Measurements from ENCODE around the gene SNX10.

DNA sequence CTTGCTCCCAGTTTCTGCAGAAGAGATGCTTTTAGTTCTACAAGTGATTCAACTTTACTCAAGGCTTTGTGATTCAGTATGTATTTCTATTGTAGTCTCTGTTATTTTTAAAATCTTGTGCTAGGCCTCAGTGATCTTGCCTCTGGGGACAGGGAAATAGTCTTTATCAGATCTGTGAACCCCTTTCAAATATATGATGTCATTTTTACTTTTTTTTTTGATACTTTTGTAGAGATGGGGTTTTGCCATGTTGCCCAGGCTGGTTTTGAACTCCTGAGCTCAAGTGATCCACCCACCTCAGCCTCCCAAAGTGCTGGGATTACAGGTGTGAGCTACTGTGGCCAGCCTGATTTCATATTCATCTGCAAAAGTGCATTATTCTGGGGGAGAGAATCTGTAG lies 3.4 kb downstream of the SNX10 start:
- TF ChIP-seq, protein P1, sequence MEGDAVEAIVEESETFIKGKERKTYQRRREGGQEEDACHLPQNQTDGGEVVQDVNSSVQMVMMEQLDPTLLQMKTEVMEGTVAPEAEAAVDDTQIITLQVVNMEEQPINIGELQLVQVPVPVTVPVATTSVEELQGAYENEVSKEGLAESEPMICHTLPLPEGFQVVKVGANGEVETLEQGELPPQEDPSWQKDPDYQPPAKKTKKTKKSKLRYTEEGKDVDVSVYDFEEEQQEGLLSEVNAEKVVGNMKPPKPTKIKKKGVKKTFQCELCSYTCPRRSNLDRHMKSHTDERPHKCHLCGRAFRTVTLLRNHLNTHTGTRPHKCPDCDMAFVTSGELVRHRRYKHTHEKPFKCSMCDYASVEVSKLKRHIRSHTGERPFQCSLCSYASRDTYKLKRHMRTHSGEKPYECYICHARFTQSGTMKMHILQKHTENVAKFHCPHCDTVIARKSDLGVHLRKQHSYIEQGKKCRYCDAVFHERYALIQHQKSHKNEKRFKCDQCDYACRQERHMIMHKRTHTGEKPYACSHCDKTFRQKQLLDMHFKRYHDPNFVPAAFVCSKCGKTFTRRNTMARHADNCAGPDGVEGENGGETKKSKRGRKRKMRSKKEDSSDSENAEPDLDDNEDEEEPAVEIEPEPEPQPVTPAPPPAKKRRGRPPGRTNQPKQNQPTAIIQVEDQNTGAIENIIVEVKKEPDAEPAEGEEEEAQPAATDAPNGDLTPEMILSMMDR (conservative IDR thresholded peaks at IDR 0.05; ENCODE audit: low read depth, low read length), result no peak
- TF ChIP-seq RFX5 (IDR thresholded peaks at IDR 0.05; ENCODE audit: low read depth, low read length), result no peak
- TF ChIP-seq POLR2A (IDR thresholded peaks at IDR 0.05; ENCODE audit: low read depth, low read length), result no peak
- TF ChIP-seq NFE2L2 (IDR thresholded peaks at IDR 0.05; ENCODE audit: low read depth, low read length), result no peak
- TF ChIP-seq, protein P2, sequence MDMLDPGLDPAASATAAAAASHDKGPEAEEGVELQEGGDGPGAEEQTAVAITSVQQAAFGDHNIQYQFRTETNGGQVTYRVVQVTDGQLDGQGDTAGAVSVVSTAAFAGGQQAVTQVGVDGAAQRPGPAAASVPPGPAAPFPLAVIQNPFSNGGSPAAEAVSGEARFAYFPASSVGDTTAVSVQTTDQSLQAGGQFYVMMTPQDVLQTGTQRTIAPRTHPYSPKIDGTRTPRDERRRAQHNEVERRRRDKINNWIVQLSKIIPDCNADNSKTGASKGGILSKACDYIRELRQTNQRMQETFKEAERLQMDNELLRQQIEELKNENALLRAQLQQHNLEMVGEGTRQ (IDR thresholded peaks at IDR 0.05; ENCODE audit: low read depth, low read length), result no peak
- no peak for TF ChIP-seq RCOR1 (IDR thresholded peaks at IDR 0.05; ENCODE audit: insufficient replicate concordance, low read length)
- no peak for TF ChIP-seq CEBPB (IDR thresholded peaks at IDR 0.05; ENCODE audit: low read depth, low read length)
- no peak for TF ChIP-seq CHD1 (IDR thresholded peaks at IDR 0.05; ENCODE audit: low read depth, low read length)
- TF ChIP-seq MAZ (IDR thresholded peaks at IDR 0.05; ENCODE audit: borderline replicate concordance, low read depth, low read length), result no peak
- no peak for TF ChIP-seq SMC3 (IDR thresholded peaks at IDR 0.05; ENCODE audit: low read depth, low read length)
- TF ChIP-seq ELK1 (IDR thresholded peaks at IDR 0.05; ENCODE audit: borderline replicate concordance, low read depth, low read length), result no peak
- TF ChIP-seq BHLHE40 (IDR thresholded peaks at IDR 0.05; ENCODE audit: low read depth, low read length), result no peak

Data from IMR-90 (cell line).